ENCODE measurements around the gene PRDX5.

Gene PRDX5

GRCh38 chr11:64367931-64368672, 50.2 kb downstream of the PRDX5 start:
- no peak for DNase-seq

GRCh38 chr11:64368673-64369074, 50.8 kb downstream of the PRDX5 start:
- no peak for DNase-seq

- no peak for DNase-seq
These were observed 51.8 kb downstream of the PRDX5 start for GRCh38 chr11:64369440-64370421.

- DNase-seq, result no peak
These were observed 53.3 kb downstream of the PRDX5 start for GRCh38 chr11:64371201-64371600.
